Activated CD4-positive, alpha-beta T cell treated with anti-CD3 and anti-CD28 coated beads for 36 hours (primary cell): ENCODE results near the gene ZNRF3. TPM values are rescaled to one million over a fixed set of nuclear protein-coding genes. Genes with fewer than 3 reads are reported as not detected.
"Not testable (repeated sequence)": the region's sequence is repeated elsewhere in the genome, so short reads cannot be mapped to it uniquely, and the experiment has no call there.

Experiments used
- ATAC-seq: fragments of 200-7000 bp; cut with Tn5 transposase; one replicate; pipeline ENCODE4 v1.10.0; 2021; ENCODE audit warnings: mild to moderate bottlenecking, moderate library complexity
- CTCF ChIA-PET: fragments of 350-600 bp; sonication (Branson Sonifier 250); formaldehyde crosslinking; loops from one replicate; lab custom pipeline; 2021; ENCODE audit warnings: antibody characterized with exemption; lab: Charles Lee
- POLR2A ChIA-PET: fragments of 350-600 bp; sonication (Branson Sonifier 250); formaldehyde crosslinking; loops from one replicate; lab custom pipeline; 2021; ENCODE audit warnings: antibody characterized with exemption, inconsistent platforms; lab: Charles Lee
- DNase-seq: peaks from one replicate; pipeline ENCODE4 v3.0.0-alpha.2; 2020
- H3K27ac Mint-ChIP-seq: one replicate; pipeline ENCODE4 v1.8.0; 2021; ENCODE audit warnings: mixed read lengths
- H3K27me3 Mint-ChIP-seq: one replicate; pipeline ENCODE4 v1.8.0; 2021; ENCODE audit warnings: mixed read lengths
- H3K36me3 Mint-ChIP-seq: one replicate; pipeline ENCODE4 v1.8.0; 2021; ENCODE audit warnings: low read depth, mixed read lengths
- H3K4me1 Mint-ChIP-seq: one replicate; pipeline ENCODE4 v1.8.0; 2021; ENCODE audit warnings: mixed read lengths
- H3K4me3 Mint-ChIP-seq: one replicate; pipeline ENCODE4 v1.8.0; 2021; ENCODE audit warnings: mild to moderate bottlenecking, moderate library complexity, mixed read lengths
- H3K9me3 Mint-ChIP-seq: one replicate; pipeline ENCODE4 v1.8.0; 2021; ENCODE audit warnings: low read depth, mixed read lengths
- intact Hi-C, 2 experiments: fragments of 100-400 bp; cut with DNase I in 1 of 2; cut with micrococcal nuclease in 1 of 2; formaldehyde crosslinking; loops; one replicate each; pipeline versions ENCODE4 v1.14.2 to v1.15.1; 2022 to 2024; cut with DNase I, micrococcal nuclease
- total RNA-seq, 2 experiments: library from RNA; stranded (reverse); gene quantifications; one replicate each; pipeline ENCODE4 v1.2.3, GENCODE V29; 2021

Gene ZNRF3
- total RNA-seq, 2 experiments from 2014 or later = 2.3 TPM

DNA sequence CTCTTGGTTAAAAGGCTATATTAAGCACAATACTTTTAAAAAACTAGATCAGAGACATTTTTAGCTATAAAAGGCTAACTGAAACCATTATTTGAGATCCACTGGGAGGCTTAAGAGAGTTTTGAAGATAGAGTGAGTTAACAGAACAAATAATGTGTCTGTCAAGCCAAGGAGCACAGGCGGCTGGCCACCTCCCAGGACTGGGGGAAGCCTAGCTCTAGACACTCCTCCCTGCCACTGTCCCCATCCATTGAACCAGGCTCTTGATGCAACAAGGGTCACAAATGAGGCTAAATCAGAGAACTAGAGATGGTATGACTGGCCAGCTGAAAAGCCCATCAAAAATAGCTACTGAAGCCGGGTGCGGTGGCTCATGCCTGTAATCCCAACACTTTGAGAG is 115.3 kb downstream of the ZNRF3 start:
- POLR2A ChIA-PET = no interaction called here
- no peaks in the 10 kb centered on the region for H3K9me3 Mint-ChIP-seq

DNA sequence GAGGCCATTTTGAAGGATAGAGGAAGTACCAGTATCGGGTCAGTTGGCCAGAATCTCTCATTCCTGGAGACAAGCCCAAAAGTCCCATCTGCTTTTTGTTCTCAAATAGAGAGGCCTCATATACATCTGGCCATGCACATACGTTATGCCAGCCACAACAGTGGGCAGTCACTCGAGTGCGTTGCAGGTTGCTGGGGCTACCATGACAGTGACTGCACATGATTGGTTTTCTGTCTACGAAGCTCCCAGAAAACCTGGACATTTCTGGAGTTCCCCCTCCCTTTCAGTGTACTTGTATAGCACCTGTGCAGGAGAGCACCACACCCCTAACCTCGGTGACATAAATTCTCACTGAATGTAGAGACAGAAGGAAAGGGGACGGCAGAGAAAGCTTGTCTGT is 116.1 kb downstream of the ZNRF3 start:
- ATAC-seq = no peak

More for the DNA sequence above, 115.3 kb downstream of the ZNRF3 start:
- H3K4me3 Mint-ChIP-seq = no peak overlapping the region
- ATAC-seq = no peak
- intact Hi-C loops = no loop called here
- H3K4me1 Mint-ChIP-seq = no peaks in the 10 kb centered on the region
- H3K27me3 Mint-ChIP-seq = peaks cover 4% of the 10 kb centered on the region
- no peak overlapping the region for H3K27ac Mint-ChIP-seq
- CTCF ChIA-PET = interaction anchor here (1.0 to 1.1 kb wide), 2 partner anchors 97 to 143 kb away, joined by 3 read pairs; no protein-coding TSS in a partner anchor
- H3K36me3 Mint-ChIP-seq = no peaks in the 10 kb centered on the region
- DNase-seq = no peak

DNA sequence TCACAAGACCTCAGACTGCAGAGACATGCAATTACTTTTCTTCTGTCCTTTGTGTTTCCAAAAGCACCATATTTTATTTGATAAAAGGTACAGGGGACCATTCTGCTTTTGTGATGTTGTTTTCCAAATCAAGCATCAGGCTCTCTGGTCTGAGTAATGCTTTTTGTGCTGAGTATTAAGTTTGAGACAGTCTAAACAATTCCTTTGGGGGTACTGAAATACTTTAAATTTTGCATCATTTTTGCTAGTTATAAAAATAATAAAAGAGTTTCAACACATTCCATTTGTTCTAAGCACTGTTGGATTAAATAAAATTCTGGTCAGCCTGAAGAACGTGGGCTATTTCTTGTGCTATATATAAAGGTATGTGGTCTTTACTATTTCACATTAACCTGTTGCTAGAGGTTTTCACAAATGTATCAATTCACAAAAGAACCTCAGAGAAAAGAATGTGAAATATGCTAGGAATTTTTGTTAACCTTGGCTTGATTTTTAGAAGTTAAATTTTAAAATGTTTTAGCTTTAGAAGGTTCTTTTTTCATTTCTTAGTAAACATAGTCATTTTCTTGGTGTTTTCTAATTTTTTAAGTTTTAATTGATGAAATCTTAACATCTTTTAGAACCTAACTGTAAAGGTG is 116.7 kb downstream of the ZNRF3 start:
- ChIA-PET CTCF (interaction anchor here (0.6 to 1.4 kb wide), 2 partner anchors 40 to 41 kb away, joined by 3 read pairs; no protein-coding TSS in a partner anchor), POLR2A (no interaction called here)
- H3K9me3 Mint-ChIP-seq = no peaks in the 10 kb centered on the region
- peaks cover 6% of the 10 kb centered on the region for H3K4me1 Mint-ChIP-seq
- no peak for ATAC-seq
- DNase-seq = no peak
- intact Hi-C loops = no loop called here
- H3K27me3 Mint-ChIP-seq = peaks cover 9% of the 10 kb centered on the region
- H3K36me3 Mint-ChIP-seq = no peaks in the 10 kb centered on the region
- no peak overlapping the region for H3K27ac Mint-ChIP-seq
- no peak overlapping the region for H3K4me3 Mint-ChIP-seq

More for the DNA sequence above, 116.1 kb downstream of the ZNRF3 start:
- H3K4me3 Mint-ChIP-seq = no peak overlapping the region
- POLR2A ChIA-PET = no interaction called here
- no peaks in the 10 kb centered on the region for H3K36me3 Mint-ChIP-seq
- no peak for DNase-seq
- CTCF ChIA-PET = interaction anchor here (0.6 kb wide), 1 partner anchor 41 kb away, joined by 3 read pairs; no protein-coding TSS in a partner anchor
- H3K9me3 Mint-ChIP-seq = no peaks in the 10 kb centered on the region
- peaks cover 6% of the 10 kb centered on the region for H3K27me3 Mint-ChIP-seq
- intact Hi-C loops = no loop called here
- peaks cover 3% of the 10 kb centered on the region for H3K4me1 Mint-ChIP-seq
- no peak overlapping the region for H3K27ac Mint-ChIP-seq

GRCh38 chr22:29000641-29001040 is 117.3 kb downstream of the ZNRF3 start:
- H3K9me3 Mint-ChIP-seq = no peaks in the 10 kb centered on the region
- POLR2A ChIA-PET = no interaction called here
- no peaks in the 10 kb centered on the region for H3K36me3 Mint-ChIP-seq
- H3K27ac Mint-ChIP-seq = no peak overlapping the region
- CTCF ChIA-PET = interaction anchor here (1.4 kb wide), 1 partner anchor 40 kb away, joined by 3 read pairs; no protein-coding TSS in a partner anchor
- ATAC-seq = no peak
- H3K27me3 Mint-ChIP-seq = peaks cover 15% of the 10 kb centered on the region
- no peak for DNase-seq
- no peak overlapping the region for H3K4me3 Mint-ChIP-seq
- peaks cover 6% of the 10 kb centered on the region for H3K4me1 Mint-ChIP-seq
- intact Hi-C loops = no loop called here

- Mint-ChIP-seq H3K9me3 (no peaks in the 10 kb centered on the region), H3K27me3 (peaks cover 24% of the 10 kb centered on the region), H3K4me3 (no peak overlapping the region), H3K36me3 (no peaks in the 10 kb centered on the region), H3K27ac (no peak overlapping the region), H3K4me1 (peaks cover 6% of the 10 kb centered on the region)
- no peak for ATAC-seq
- intact Hi-C loops = no loop called here
- DNase-seq = no peak
- CTCF ChIA-PET = no interaction called here
- POLR2A ChIA-PET = interaction anchor here (0.6 kb wide), 1 partner anchor 96 kb away, joined by 4 read pairs; no protein-coding TSS in a partner anchor
Measured at GRCh38 chr22:29002603-29003002, 119.2 kb downstream of the ZNRF3 start.

DNA sequence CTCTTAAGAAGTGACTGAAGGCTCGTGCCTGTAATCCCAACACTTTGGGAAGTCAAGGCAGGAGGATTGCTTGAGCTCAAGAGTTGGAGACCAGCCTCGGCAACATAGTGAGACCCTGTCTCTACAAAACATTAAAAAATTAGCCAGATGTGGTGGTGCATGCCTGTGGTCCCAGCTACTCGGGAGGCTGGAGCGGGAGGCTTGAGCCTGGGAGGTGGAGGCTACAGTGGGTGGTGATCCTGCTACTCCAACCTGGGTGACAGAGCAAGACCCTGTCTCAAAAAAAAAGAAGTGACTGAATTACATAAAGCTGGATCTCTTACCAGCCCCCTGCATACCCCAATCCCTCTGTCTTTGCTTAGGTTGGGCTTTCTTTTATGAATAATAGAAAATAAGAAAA is 120.2 kb downstream of the ZNRF3 start:
- Mint-ChIP-seq H3K27ac (no peak overlapping the region), H3K27me3 (peaks cover 25% of the 10 kb centered on the region), H3K9me3 (no peaks in the 10 kb centered on the region), H3K4me1 (peaks cover 6% of the 10 kb centered on the region), H3K4me3 (no peak overlapping the region), H3K36me3 (no peaks in the 10 kb centered on the region)
- intact Hi-C loops = no loop called here
- ChIA-PET CTCF (interaction anchor here (0.6 kb wide), 2 partner anchors 150 to 173 kb away, joined by 3 to 4 read pairs; no protein-coding TSS in a partner anchor), POLR2A (no interaction called here)
- ATAC-seq (no peak), DNase-seq (no peak)

DNA sequence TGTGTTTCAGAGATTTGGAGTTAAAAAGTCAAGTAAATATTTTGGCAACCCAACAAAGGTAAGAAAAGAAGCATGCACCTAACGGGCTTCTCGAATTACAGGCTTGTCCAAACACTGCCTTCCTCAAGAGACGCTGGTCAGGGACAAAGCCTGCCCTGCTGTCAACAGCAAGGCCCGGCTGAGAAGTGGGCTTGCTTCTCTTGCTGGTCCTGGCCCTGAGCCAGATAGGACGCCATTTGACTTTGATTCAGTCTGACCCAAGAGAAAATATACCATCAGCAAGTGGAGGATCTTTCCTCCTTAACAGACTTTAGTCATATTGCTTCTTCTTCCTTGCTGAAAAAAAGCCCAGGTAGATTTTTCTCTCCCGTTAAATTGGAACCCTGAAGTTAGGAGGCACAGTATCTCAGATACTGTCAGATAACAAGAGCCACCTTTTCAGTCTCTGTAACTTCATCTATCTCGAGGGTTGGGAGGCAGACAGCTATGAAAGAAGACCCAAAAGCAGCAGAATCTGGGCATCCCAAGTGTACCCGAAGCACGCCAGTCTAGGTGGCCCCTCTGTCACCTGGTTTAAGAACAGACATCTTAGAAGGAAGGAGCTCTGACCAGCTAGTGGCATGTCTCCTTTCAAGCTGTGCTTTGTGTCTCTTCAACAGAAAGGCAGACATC is 120.7 kb downstream of the ZNRF3 start:
- no peak overlapping the region for H3K27ac Mint-ChIP-seq
- CTCF ChIA-PET = interaction anchor here (0.6 kb wide), 1 partner anchor 150 kb away, joined by 4 read pairs; no protein-coding TSS in a partner anchor
- POLR2A ChIA-PET = no interaction called here
- H3K4me1 Mint-ChIP-seq = peaks cover 6% of the 10 kb centered on the region
- peaks cover 25% of the 10 kb centered on the region for H3K27me3 Mint-ChIP-seq
- intact Hi-C loops = no loop called here
- no peak overlapping the region for H3K4me3 Mint-ChIP-seq
- H3K36me3 Mint-ChIP-seq = no peaks in the 10 kb centered on the region
- ATAC-seq (no peak), DNase-seq (no peak)
- H3K9me3 Mint-ChIP-seq = no peaks in the 10 kb centered on the region

DNA sequence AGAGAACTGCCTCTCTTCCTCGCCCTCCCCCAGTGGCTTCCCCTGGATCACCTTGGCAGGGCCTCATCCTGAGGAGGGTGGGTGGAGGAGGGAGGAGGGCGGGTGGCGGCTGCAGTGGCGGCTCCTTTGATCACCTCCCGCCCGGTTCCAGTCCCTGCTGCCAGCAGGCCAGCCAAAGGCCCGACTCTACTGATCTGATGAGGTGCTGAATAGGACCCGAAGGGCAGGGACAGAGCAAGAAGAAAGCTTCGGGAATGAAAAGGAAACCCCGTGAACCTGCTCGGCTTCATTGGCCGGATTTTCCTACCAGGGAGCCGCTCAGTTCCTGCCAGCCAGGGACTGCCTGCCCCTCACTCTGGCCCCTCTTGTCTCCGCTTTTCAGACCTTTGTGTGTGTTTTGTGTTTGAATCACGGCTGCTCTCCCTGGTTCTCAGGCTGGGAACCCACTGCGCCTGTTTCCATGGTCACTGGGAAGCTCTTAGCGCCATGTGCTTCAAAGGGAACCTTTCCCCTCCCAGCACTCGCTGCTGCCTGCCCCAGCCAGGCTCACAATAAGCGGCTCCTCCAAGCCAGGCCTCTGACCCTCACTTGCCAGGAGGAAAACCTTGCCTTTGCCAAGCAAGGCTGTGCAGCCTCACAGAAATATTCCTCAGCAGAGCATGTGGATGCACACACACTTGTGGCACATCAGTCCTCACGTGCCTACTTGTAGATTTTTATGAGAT is 121.4 kb downstream of the ZNRF3 start:
- Mint-ChIP-seq H3K27me3 (peaks cover 25% of the 10 kb centered on the region), H3K4me3 (no peak overlapping the region), H3K9me3 (no peaks in the 10 kb centered on the region), H3K36me3 (no peaks in the 10 kb centered on the region), H3K4me1 (peaks cover 6% of the 10 kb centered on the region), H3K27ac (no peak overlapping the region)
- ChIA-PET POLR2A (interaction anchor here (0.5 kb wide), 1 partner anchor 77 kb away, joined by 3 read pairs; no protein-coding TSS in a partner anchor), CTCF (interaction anchor here (0.7 kb wide), 1 partner anchor 35 kb away, joined by 3 read pairs; no protein-coding TSS in a partner anchor)
- DNase-seq (peak; percentile 12), ATAC-seq (no peak)
- intact Hi-C loops = no loop called here

- H3K27me3 Mint-ChIP-seq = peaks cover 27% of the 10 kb centered on the region
- intact Hi-C loops, ATAC-seq, POLR2A ChIA-PET, CTCF ChIA-PET, H3K9me3 Mint-ChIP-seq, H3K36me3 Mint-ChIP-seq, DNase-seq, H3K4me3 Mint-ChIP-seq, H3K4me1 Mint-ChIP-seq, H3K27ac Mint-ChIP-seq: not testable (repeated sequence)
Measured at GRCh38 chr22:29005754-29006153, 122.4 kb downstream of the ZNRF3 start.

GRCh38 chr22:29006346-29006745 is 123.0 kb downstream of the ZNRF3 start:
- Mint-ChIP-seq H3K36me3 (no peaks in the 10 kb centered on the region), H3K27ac (no peak overlapping the region), H3K4me3 (no peak overlapping the region), H3K27me3 (peaks cover 27% of the 10 kb centered on the region), H3K9me3 (no peaks in the 10 kb centered on the region), H3K4me1 (peaks cover 6% of the 10 kb centered on the region)
- ChIA-PET POLR2A (no interaction called here), CTCF (no interaction called here)
- intact Hi-C loops = no loop called here
- ATAC-seq = no peak
- DNase-seq = no peak

- ChIA-PET POLR2A (no interaction called here), CTCF (no interaction called here)
- ATAC-seq (no peak), DNase-seq (no peak)
- no peaks in the 10 kb centered on the region for H3K9me3 Mint-ChIP-seq
- no peak overlapping the region for H3K27ac Mint-ChIP-seq
- peaks cover 24% of the 10 kb centered on the region for H3K27me3 Mint-ChIP-seq
- no peak overlapping the region for H3K4me3 Mint-ChIP-seq
- intact Hi-C loops = no loop called here
- H3K4me1 Mint-ChIP-seq = peaks cover 6% of the 10 kb centered on the region
- H3K36me3 Mint-ChIP-seq = no peaks in the 10 kb centered on the region
Measured at GRCh38 chr22:29009148-29009547, 125.8 kb downstream of the ZNRF3 start.
